Measurements from ENCODE around the gene FANK1. TPM values are rescaled to one million over a fixed set of nuclear protein-coding genes. Genes with fewer than 3 reads are reported as not detected.

FANK1 gene
- total and polyA plus RNA-seq, 11 donors: 0.33 to 1.8 (median 0.44) TPM; not detected in 3

GRCh38 chr10:126013489-126014281 is 117.3 kb downstream of the FANK1 start:
- Histone ChIP-seq H3K36me3 (no peaks in the 10 kb centered on the region), H3K27ac (no peak overlapping the region), H3K4me1 (no peaks in the 10 kb centered on the region), H3K4me3 (no peak overlapping the region), H3K27me3 (no peaks in the 10 kb centered on the region), H3K9me3 (peaks cover 0 to 6% (median 0%) of the 10 kb centered on the region in 12 donors)
- ATAC-seq: peak in 1 of 4 donors; percentile 63
- TF ChIP-seq, protein P1, sequence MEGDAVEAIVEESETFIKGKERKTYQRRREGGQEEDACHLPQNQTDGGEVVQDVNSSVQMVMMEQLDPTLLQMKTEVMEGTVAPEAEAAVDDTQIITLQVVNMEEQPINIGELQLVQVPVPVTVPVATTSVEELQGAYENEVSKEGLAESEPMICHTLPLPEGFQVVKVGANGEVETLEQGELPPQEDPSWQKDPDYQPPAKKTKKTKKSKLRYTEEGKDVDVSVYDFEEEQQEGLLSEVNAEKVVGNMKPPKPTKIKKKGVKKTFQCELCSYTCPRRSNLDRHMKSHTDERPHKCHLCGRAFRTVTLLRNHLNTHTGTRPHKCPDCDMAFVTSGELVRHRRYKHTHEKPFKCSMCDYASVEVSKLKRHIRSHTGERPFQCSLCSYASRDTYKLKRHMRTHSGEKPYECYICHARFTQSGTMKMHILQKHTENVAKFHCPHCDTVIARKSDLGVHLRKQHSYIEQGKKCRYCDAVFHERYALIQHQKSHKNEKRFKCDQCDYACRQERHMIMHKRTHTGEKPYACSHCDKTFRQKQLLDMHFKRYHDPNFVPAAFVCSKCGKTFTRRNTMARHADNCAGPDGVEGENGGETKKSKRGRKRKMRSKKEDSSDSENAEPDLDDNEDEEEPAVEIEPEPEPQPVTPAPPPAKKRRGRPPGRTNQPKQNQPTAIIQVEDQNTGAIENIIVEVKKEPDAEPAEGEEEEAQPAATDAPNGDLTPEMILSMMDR (IDR thresholded peaks at IDR 0.05): no peak
- TF ChIP-seq POLR2A (IDR thresholded peaks at IDR 0.05): no peak
- 76 to 86% (median 80%) methylated on average over 10 of the region's 10 CpGs for WGBS, 4 donors
- intact Hi-C loops (cut with DNase I): no loop called here
- no peak for DNase-seq

DNA sequence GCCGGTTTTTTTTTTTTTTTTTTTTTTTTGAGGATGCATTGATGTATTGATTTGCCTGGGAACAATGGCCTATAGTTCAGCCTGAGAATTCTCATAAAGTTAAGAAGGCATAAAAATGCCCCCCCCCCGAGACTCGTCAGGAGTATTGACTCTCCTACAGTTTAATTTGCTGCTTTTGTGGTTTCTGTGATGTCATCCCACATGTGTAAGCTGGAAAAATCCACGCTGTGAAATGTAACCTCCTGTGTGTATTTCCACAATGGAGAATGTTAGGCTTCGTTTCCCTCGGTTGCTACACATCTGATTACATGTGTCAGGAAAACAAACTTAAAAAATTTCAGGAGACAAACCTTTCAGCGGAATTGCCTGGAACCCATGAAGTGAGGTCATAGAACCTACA is 117.9 kb downstream of the FANK1 start:
- H3K27ac ChIP-seq: no peak overlapping the region
- peaks cover 0 to 6% (median 0%) of the 10 kb centered on the region in 12 donors for H3K9me3 ChIP-seq
- ATAC-seq (no peak), DNase-seq (no peak)
- 86 to 95% (median 89%) methylated on average over 7 of the region's 7 CpGs for WGBS, 4 donors
- intact Hi-C loops (cut with DNase I): no loop called here
- H3K4me1 ChIP-seq: no peaks in the 10 kb centered on the region
- H3K27me3 ChIP-seq: no peaks in the 10 kb centered on the region
- no peak overlapping the region for H3K4me3 ChIP-seq
- no peaks in the 10 kb centered on the region for H3K36me3 ChIP-seq
- TF ChIP-seq, protein P1 (IDR thresholded peaks at IDR 0.05): no peak
- no peak for TF ChIP-seq POLR2A (IDR thresholded peaks at IDR 0.05)

DNA sequence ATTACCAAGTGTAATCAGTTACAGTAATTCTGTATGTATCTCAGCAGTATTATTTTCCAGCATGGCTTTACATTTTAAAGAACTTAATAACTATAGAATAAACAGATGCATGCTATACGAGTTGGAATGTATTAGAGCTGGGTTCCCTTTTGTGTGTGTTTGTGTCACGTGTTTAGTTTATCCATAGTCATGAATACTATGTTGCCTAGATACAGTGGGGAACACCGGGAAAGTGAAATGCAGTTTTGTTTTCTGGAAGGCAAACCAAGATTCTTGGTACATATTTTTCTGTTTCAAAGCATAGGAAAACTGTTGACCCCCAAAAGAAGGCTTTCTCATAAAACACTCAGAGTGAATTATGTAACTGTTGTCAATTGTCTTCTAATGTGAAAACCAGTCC is 119.0 kb downstream of the FANK1 start:
- TF ChIP-seq POLR2A (IDR thresholded peaks at IDR 0.05): no peak
- TF ChIP-seq, protein P1 (IDR thresholded peaks at IDR 0.05): no peak
- ATAC-seq (no peak), DNase-seq (no peak)
- WGBS, 4 donors: 87 to 91% (median 89%) methylated on average over 3 of the region's 3 CpGs
- Histone ChIP-seq H3K9me3 (peaks cover 0 to 4% (median 0%) of the 10 kb centered on the region in 12 donors), H3K27me3 (no peaks in the 10 kb centered on the region), H3K4me1 (no peaks in the 10 kb centered on the region), H3K36me3 (no peaks in the 10 kb centered on the region), H3K27ac (no peak overlapping the region), H3K4me3 (no peak overlapping the region)
- intact Hi-C loops (cut with DNase I): no loop called here

DNA sequence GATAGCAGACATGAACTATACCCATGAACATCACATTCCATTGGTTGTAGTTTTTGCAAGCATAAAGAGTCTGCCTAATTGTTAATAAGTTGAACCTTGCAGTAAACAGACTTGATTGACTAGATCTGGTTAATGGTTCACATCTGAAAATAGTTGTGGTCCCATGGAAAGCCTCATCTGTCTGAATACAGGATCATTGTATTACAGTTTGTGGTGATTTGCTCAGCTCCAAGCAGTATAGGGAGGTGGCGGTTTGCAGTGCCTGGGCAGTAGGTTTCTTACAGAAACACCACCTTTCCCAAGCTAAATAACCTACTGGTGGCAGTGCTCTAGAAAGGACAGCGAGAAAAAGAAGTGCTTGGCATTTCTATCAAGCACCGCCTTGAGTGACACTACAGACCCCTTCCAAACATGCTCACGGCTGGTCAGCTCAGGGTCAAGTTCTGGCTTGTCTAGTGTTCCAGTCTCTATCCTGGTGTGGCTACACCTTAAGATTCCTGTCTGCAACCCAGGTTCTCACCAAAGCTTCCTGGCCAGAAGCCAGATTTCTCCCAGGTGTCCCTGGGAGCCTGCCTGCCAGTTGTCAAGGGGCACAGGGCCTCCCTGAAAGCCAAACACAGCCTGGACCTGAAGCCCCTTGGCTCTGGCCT is 119.9 kb downstream of the FANK1 start:
- Histone ChIP-seq H3K4me1 (no peaks in the 10 kb centered on the region), H3K27ac (no peak overlapping the region), H3K36me3 (no peaks in the 10 kb centered on the region), H3K4me3 (no peak overlapping the region), H3K9me3 (no peaks in the 10 kb centered on the region), H3K27me3 (no peaks in the 10 kb centered on the region)
- TF ChIP-seq, protein P1 (IDR thresholded peaks at IDR 0.05): no peak
- TF ChIP-seq POLR2A (IDR thresholded peaks at IDR 0.05): no peak
- WGBS, 4 donors: 89 to 95% (median 92%) methylated on average over 4 of the region's 4 CpGs
- DNase-seq (no peak), ATAC-seq (no peak)
- intact Hi-C loops (cut with DNase I): no loop called here

Measured in heart left ventricle (tissue), 16 donors.